Kidney epithelial cell (primary cell): ENCODE measurements around the gene E2F1. TPM values are rescaled to one million over a fixed set of nuclear protein-coding genes. Genes with fewer than 3 reads are reported as not detected.

Experiments used
- DNase-seq: peaks from one replicate; pipeline ENCODE4 v3.0.0-alpha.2; 2010; ENCODE audit warnings: low read depth
- H3K27me3 ChIP-seq: 2 replicates; pipeline ENCODE4 v1.6.0; 2011; ENCODE audit warnings: low read length; ENCODE audit not compliant: control insufficient read depth, insufficient read depth
- H3K36me3 ChIP-seq: 2 replicates; pipeline ENCODE4 v1.5.1; 2011; ENCODE audit warnings: low read length; ENCODE audit not compliant: control insufficient read depth, insufficient read depth
- H3K4me3 ChIP-seq: 2 replicates; pipeline ENCODE4 v1.5.1; 2011; ENCODE audit warnings: low read depth, mild to moderate bottlenecking, control low read depth, low read length
- total RNA-seq: library from RNA; depleted of rRNA; stranded (reverse); fragments of >200 nt; gene quantifications from 2 replicates; pipeline ENCODE4 v1.2.3, GENCODE V29; 2015
- TF ChIP-seq, protein P1 (sequence below): IDR thresholded peaks from 2 replicates; pipeline ENCODE4 v1.5.1; 2011; ENCODE audit warnings: mild to moderate bottlenecking, moderate library complexity, low read length, control low read depth, inconsistent platforms; ENCODE audit not compliant: insufficient read depth, poor library complexity, severe bottlenecking

Gene E2F1
- total RNA-seq, 1 donor from 2014 or later: 4.1 TPM

DNA sequence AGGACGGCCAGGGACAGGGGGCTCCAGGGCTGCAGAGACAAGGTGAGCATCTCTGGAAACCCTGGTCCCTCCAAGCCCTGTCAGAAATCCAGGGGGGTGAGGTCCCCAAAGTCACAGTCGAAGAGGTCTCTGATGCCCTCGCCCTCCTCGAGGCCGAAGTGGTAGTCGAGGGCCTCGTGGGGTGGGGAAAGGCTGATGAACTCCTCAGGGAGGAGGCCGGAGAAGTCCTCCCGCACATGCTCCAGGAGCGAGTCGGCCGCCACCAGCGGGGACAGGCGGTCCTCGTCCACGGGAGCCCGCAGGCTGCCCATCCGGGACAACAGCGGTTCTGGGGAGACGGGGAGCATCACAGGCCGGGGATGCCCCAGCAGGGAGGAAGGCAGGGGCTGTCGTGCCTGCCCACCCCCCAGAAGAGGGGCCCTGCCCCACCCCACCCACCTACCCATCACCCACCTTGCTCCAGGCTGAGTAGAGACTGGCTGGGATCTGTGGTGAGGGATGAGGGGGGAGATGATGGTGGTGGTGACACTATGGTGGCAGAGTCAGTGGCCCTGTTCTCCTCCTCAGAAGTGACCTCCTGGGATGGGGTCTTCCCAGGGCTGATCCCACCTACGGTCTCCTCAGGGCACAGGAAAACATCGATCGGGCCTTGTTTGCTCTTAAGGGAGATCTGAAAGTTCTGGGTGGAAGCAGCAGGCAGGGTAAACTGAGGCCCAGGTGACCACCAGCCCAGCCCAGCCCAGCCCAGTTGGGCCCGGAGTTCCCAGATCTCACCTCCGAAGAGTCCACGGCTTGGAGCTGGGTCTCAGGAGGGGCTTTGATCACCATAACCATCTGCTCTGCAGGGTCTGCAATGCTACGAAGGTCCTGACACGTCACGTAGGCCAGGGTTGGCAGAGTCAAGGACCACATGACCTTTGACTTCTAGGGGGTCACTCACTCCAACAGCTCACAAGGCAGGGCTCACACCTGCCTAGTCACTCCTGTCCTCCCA, 9.2 kb downstream of the E2F1 start:
- TF ChIP-seq, protein P1, sequence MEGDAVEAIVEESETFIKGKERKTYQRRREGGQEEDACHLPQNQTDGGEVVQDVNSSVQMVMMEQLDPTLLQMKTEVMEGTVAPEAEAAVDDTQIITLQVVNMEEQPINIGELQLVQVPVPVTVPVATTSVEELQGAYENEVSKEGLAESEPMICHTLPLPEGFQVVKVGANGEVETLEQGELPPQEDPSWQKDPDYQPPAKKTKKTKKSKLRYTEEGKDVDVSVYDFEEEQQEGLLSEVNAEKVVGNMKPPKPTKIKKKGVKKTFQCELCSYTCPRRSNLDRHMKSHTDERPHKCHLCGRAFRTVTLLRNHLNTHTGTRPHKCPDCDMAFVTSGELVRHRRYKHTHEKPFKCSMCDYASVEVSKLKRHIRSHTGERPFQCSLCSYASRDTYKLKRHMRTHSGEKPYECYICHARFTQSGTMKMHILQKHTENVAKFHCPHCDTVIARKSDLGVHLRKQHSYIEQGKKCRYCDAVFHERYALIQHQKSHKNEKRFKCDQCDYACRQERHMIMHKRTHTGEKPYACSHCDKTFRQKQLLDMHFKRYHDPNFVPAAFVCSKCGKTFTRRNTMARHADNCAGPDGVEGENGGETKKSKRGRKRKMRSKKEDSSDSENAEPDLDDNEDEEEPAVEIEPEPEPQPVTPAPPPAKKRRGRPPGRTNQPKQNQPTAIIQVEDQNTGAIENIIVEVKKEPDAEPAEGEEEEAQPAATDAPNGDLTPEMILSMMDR: no peak
- Histone ChIP-seq H3K27me3 (no peaks in the 10 kb centered on the region), H3K36me3 (no peaks in the 10 kb centered on the region), H3K4me3 (no peak overlapping the region)
- DNase-seq: no peak

DNA sequence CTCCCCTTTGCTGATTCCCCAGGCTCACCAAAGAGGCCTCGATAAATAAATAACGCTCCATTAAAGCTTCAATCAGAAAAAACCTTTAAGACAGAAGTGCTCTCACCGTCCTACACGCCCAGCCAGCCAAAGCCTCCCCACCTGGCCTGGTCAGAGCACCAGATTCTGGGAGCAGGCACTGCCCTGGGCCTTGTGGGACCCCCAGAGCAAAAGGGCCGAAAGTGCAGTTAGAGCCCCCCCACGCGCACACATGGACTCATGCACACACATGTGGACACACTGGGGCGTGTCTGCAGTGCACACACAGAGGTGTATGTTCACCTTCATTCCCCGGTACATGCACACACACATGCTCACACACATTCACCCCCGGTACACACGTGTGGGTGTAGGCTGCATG, 10.1 kb downstream of the E2F1 start:
- Histone ChIP-seq H3K27me3 (no peaks in the 10 kb centered on the region), H3K4me3 (no peak overlapping the region), H3K36me3 (no peaks in the 10 kb centered on the region)
- TF ChIP-seq, protein P1: no peak
- DNase-seq: no peak

GRCh38 chr20:33675136-33675959, 10.8 kb downstream of the E2F1 start:
- no peaks in the 10 kb centered on the region for H3K36me3 ChIP-seq
- DNase-seq: no peak
- no peak overlapping the region for H3K4me3 ChIP-seq
- TF ChIP-seq, protein P1: no peak
- no peaks in the 10 kb centered on the region for H3K27me3 ChIP-seq

- peak within 1 kb of the TSS; percentile 48 for H3K4me3 ChIP-seq
- DNase-seq: no peak
Measured at GRCh38 chr20:33674294-33675135, 11.7 kb downstream of the E2F1 start, which contains the start of gene NECAB3. TSS of gene NECAB3 (minus strand) at chr20:33674428. CDS start at chr20:33674352, 76 bp downstream.

More at GRCh38 chr20:33674294-33675135, 11.7 kb downstream of the E2F1 start, which contains the start of gene NECAB3:
- Histone ChIP-seq H3K36me3 (no peaks in the 10 kb centered on the region), H3K27me3 (no peaks in the 10 kb centered on the region)
- TF ChIP-seq, protein P1: no peak
